ENCODE measurements around the gene APBA2. TPM values are rescaled to one million over a fixed set of nuclear protein-coding genes. Genes with fewer than 3 reads are reported as not detected.

Gene APBA2
- total RNA-seq, 4 donors from 2014 or later, result 7.2 to 33.8 (median 8.8) TPM

DNA sequence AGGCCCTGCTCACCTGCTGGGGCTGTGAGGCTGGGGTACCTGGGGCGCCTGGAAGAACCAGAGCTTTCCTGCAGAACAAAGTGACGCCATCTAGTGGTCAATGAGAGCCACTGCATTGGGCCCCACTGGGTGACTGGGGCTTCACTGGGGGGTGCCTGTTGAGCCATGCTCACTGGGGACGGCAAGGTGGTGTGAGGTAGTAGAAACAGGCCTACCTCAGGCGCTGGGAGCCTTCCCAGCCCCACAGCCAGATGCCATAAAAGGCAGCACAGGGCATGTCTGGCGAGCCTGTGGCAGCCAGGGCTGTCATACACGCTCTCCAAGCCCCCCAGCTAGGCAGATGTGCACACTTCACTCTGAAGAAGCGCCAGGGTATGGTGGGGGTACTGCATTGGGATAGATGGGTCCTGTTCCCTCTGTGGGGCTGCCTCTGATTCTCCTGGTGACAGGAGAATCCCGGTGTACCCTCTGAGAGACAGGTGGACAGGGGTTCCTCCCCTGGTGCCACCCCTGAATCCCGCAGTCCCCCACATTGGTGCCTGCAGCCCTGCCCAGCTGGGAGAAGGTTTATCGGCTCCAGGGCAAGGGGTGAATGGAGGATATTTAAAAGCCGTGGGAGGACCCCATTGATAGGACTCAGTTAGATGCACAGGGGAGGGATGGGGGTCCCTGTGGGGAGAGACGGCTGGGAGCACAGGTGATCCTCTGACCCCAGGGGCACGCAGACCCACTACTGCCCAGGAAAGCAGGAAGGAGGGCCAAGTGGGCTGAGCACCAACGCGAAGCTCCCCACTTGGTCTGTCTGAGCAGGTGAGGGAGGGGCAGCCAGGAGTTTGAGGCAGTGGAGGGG, 205.1 kb downstream of the APBA2 start:
- no peak overlapping the region for H3K27ac ChIP-seq
- no peaks in the 10 kb centered on the region for H3K4me1 ChIP-seq
- no peaks in the 10 kb centered on the region for H3K9me3 ChIP-seq
- peak in 1 of 3 donors; percentile 48 for DNase-seq
- TF ChIP-seq CTCF (IDR thresholded peaks at IDR 0.05), result peak in 5 of 6 experiments; percentile 20 to 47 (median 29)
- no peak for TF ChIP-seq POLR2A (IDR thresholded peaks at IDR 0.05)
- H3K4me3 ChIP-seq, result no peak overlapping the region
- H3K27me3 ChIP-seq, result no peaks in the 10 kb centered on the region
- H3K36me3 ChIP-seq, result no peaks in the 10 kb centered on the region

GRCh38 chr15:29091666-29092065, 205.9 kb downstream of the APBA2 start:
- no peaks in the 10 kb centered on the region for H3K36me3 ChIP-seq
- no peak for TF ChIP-seq POLR2A (IDR thresholded peaks at IDR 0.05)
- TF ChIP-seq CTCF (IDR thresholded peaks at IDR 0.05), result no peak

DNA sequence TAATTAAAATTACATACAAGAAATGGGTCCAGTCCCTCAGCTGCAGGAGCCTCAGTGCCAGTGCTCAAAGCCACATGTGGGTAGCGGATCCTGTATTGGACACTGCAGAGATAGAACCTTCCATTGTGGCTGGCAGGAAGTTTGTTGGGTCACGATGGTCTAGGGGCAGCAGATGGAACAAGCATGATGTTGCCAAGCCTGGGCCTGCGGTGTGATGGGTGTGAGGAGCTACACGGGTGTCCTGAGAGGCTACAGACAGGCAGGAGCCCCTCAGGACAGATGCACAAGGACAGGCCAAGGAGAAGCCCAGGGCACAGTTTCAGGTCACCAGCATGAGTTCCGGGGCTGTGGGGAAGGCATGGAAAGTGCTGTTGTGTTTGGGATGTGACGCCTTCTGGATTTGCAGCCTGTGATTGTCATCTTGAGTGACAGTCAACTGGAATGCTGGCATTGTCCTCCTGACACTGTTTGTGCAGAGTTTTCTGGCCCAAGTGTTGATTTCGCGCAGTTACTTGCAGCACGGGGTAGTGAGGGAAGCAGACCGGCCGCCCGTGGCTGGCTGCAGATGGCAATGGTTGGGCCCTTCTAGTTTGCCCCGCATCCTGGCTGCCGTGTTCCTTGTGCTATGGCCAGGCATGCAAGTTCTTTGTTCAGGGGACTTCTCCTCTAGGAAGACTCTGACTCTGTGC, 206.7 kb downstream of the APBA2 start:
- no peak for DNase-seq
- no peaks in the 10 kb centered on the region for H3K36me3 ChIP-seq
- no peak overlapping the region for H3K4me3 ChIP-seq
- H3K27ac ChIP-seq, result no peak overlapping the region
- H3K4me1 ChIP-seq, result no peaks in the 10 kb centered on the region
- H3K9me3 ChIP-seq, result no peaks in the 10 kb centered on the region
- TF ChIP-seq POLR2A (IDR thresholded peaks at IDR 0.05), result no peak
- TF ChIP-seq CTCF (IDR thresholded peaks at IDR 0.05), result no peak
- H3K27me3 ChIP-seq, result no peaks in the 10 kb centered on the region

More at GRCh38 chr15:29091666-29092065, 205.9 kb downstream of the APBA2 start:
- Histone ChIP-seq H3K27me3 (no peaks in the 10 kb centered on the region), H3K9me3 (no peaks in the 10 kb centered on the region), H3K4me1 (no peaks in the 10 kb centered on the region), H3K27ac (no peak overlapping the region), H3K4me3 (no peak overlapping the region)
- no peak for DNase-seq

- TF ChIP-seq CTCF (IDR thresholded peaks at IDR 0.05), result no peak
- no peak for TF ChIP-seq POLR2A (IDR thresholded peaks at IDR 0.05)
Measured at GRCh38 chr15:29093065-29093435, 207.3 kb downstream of the APBA2 start.

DNA sequence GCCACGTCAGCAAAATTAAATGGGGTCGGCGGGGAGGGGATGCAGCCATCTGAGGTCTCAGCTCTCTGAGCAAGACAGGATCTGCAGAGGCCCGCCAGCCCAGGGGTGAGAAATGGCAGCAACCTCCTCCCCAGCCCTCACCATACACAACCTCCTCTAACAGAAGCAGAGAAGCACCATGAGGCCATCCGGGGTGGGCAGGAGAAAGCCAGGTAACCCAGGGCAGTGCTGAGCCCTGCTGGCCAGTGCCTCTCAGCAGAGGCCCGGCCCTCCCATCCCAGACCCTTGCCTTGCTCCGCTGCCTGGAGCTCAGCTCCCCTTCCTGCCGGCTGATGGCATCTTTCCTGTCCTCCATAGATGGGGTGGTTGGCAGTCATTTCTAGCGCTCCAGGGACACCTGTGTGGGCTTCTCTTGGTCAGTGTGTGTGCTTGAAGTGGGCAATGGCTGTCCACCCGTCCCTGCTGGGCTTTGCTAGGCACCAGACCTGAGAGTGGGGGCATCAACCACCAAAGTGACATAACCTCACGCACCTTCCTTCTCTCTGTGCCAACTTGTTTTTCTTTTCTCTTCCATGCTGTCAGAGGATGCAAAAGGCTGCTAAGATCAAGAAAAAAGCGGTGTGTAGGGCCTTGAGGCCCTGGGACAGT, 208.0 kb downstream of the APBA2 start:
- TF ChIP-seq CTCF (IDR thresholded peaks at IDR 0.05), result no peak
- TF ChIP-seq POLR2A (IDR thresholded peaks at IDR 0.05), result no peak
- Histone ChIP-seq H3K4me1 (no peaks in the 10 kb centered on the region), H3K4me3 (no peak overlapping the region), H3K27me3 (no peaks in the 10 kb centered on the region), H3K27ac (no peak overlapping the region), H3K9me3 (no peaks in the 10 kb centered on the region), H3K36me3 (no peaks in the 10 kb centered on the region)
- no peak for DNase-seq

More at GRCh38 chr15:29093065-29093435, 207.3 kb downstream of the APBA2 start:
- no peaks in the 10 kb centered on the region for H3K36me3 ChIP-seq
- no peaks in the 10 kb centered on the region for H3K27me3 ChIP-seq
- peak in 1 of 3 donors; percentile 37 for DNase-seq
- H3K27ac ChIP-seq, result no peak overlapping the region
- H3K4me3 ChIP-seq, result no peak overlapping the region
- no peaks in the 10 kb centered on the region for H3K4me1 ChIP-seq
- H3K9me3 ChIP-seq, result no peaks in the 10 kb centered on the region
